ENCODE results near the gene GALNT15. TPM values are rescaled to one million over a fixed set of nuclear protein-coding genes. Genes with fewer than 3 reads are reported as not detected.
A peak's percentile ranks its signal among the peaks of the same experiment; 100 is the strongest.

Gene GALNT15
- total and polyA plus RNA-seq, 2 experiments from 2014 or later, result 0.18 to 0.97 TPM

DNA sequence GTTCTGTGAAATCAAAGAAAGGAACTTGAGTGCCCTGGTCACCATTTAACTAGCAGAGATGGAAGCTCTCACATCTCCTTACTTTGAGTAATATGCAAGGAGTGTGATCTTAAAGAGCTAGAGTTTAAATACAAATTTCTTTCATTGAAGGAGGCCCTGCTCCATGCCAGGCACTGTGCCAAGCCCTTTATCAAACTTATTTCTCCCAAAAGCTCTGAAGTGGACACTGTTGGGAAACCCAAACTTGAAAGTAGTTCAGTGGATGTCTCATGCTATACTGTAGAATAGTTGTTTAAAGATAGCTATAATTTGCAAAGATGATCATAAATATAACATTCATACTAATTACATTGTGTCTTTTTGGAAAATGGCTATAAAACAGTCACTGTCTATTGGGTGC is 17.1 kb downstream of the GALNT15 start:
- Histone ChIP-seq H3K4me1 (ENCODE audit: low read depth) (no peaks in the 10 kb centered on the region), H3K36me3 (no peaks in the 10 kb centered on the region), H3K27me3 (no peaks in the 10 kb centered on the region), H3K27ac (no peak overlapping the region), H3K4me3 (no peak overlapping the region), H3K9me3 (ENCODE audit: low read depth) (no peaks in the 10 kb centered on the region)
- DNase-seq (ENCODE audit: low read depth in 1 of 2, low spot score in 1 of 2), result peak in 1 of 2 donors; percentile 72
- TF ChIP-seq, protein P1, sequence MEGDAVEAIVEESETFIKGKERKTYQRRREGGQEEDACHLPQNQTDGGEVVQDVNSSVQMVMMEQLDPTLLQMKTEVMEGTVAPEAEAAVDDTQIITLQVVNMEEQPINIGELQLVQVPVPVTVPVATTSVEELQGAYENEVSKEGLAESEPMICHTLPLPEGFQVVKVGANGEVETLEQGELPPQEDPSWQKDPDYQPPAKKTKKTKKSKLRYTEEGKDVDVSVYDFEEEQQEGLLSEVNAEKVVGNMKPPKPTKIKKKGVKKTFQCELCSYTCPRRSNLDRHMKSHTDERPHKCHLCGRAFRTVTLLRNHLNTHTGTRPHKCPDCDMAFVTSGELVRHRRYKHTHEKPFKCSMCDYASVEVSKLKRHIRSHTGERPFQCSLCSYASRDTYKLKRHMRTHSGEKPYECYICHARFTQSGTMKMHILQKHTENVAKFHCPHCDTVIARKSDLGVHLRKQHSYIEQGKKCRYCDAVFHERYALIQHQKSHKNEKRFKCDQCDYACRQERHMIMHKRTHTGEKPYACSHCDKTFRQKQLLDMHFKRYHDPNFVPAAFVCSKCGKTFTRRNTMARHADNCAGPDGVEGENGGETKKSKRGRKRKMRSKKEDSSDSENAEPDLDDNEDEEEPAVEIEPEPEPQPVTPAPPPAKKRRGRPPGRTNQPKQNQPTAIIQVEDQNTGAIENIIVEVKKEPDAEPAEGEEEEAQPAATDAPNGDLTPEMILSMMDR (IDR thresholded peaks at IDR 0.05; ENCODE audit: low read depth, low read length), result no peak

DNA sequence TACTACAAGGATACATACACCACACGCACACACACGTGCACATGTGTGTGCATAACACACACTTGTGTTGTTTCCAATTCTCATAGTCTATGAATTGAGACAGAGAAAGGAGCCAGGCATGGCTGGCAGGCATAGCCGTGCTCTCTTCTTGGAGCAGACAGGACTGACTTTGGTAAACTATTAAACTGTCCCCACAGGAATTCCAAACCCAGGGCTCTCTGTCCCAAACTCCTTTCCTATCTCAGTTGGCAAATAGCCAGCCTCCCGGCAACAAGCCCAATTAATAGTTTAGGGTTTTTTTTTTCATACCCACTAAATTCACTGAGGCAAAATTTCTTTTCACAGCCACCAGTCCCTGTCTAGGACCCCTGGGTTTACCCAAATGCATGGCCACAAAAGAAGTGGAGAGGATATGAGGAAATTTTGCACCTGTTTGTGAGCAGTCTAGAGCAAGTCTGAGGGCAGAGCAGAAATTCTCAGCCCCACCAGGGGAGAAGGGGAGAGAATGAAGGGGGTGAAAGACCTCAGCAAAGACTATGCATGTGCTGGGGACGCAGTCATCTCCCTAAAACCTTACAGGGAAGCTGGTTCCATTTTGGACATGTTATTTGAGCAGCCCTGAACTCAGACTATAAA is 17.8 kb downstream of the GALNT15 start:
- no peak for DNase-seq (ENCODE audit: low read depth in 1 of 2, low spot score in 1 of 2)
- no peaks in the 10 kb centered on the region for H3K36me3 ChIP-seq
- no peak overlapping the region for H3K27ac ChIP-seq
- H3K9me3 ChIP-seq (ENCODE audit: low read depth), result no peaks in the 10 kb centered on the region
- TF ChIP-seq, protein P1 (IDR thresholded peaks at IDR 0.05; ENCODE audit: low read depth, low read length), result no peak
- H3K4me1 ChIP-seq (ENCODE audit: low read depth), result no peaks in the 10 kb centered on the region
- H3K4me3 ChIP-seq, result no peak overlapping the region
- no peaks in the 10 kb centered on the region for H3K27me3 ChIP-seq

- H3K9me3 ChIP-seq (ENCODE audit: low read depth), result no peaks in the 10 kb centered on the region
- no peaks in the 10 kb centered on the region for H3K36me3 ChIP-seq
- no peaks in the 10 kb centered on the region for H3K4me1 ChIP-seq (ENCODE audit: low read depth)
- DNase-seq (ENCODE audit: low read depth in 1 of 2, low spot score in 1 of 2), result no peak
- no peak overlapping the region for H3K4me3 ChIP-seq
- TF ChIP-seq, protein P1 (IDR thresholded peaks at IDR 0.05; ENCODE audit: low read depth, low read length), result no peak
- no peaks in the 10 kb centered on the region for H3K27me3 ChIP-seq
- no peak overlapping the region for H3K27ac ChIP-seq
These were observed 23.9 kb downstream of the GALNT15 start for GRCh38 chr3:16198427-16198826.

DNA sequence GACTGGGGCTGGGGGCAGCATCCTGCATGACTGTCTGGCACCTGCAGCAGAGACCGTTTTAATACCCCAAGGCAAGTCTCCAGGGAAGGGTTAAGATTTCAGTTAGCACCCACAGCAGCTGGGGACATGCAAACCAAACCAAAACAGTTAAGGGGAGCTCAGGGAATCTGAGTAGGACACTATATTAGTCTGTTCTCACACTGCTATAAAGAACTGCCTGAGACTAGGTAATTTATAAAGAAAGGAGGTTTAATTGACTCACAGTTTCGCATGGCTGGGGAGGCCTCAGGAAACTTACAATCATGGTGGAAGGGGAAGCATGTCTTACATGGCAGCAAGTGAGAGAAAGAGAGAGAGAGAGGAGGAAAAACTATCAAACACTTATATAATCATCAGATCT is 25.3 kb downstream of the GALNT15 start:
- Histone ChIP-seq H3K4me3 (no peak overlapping the region), H3K4me1 (ENCODE audit: low read depth) (no peaks in the 10 kb centered on the region), H3K27ac (no peak overlapping the region), H3K36me3 (no peaks in the 10 kb centered on the region), H3K9me3 (ENCODE audit: low read depth) (no peaks in the 10 kb centered on the region), H3K27me3 (no peaks in the 10 kb centered on the region)
- no peak for DNase-seq (ENCODE audit: low read depth in 1 of 2, low spot score in 1 of 2)
- TF ChIP-seq, protein P1 (IDR thresholded peaks at IDR 0.05; ENCODE audit: low read depth, low read length), result no peak

DNA sequence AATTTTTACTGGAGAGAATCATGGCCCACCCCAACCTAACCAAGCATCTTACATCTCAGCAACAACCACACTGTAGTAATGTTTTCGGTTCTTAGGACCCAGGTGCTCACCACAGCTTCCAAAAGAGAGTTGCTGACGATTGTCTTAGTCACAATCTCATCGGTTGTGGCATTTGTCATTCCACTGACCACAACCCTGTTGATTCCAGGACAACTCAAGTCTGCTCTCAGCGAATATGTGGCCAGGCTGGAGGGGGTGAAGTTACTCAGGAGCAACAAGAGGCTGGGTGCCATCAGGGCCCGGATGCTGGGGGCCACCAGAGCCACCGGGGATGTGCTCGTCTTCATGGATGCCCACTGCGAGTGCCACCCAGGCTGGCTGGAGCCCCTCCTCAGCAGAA is 25.9 kb downstream of the GALNT15 start:
- TF ChIP-seq, protein P1 (IDR thresholded peaks at IDR 0.05; ENCODE audit: low read depth, low read length), result no peak

More for the DNA sequence above, 25.9 kb downstream of the GALNT15 start:
- Histone ChIP-seq H3K27me3 (no peaks in the 10 kb centered on the region), H3K4me3 (no peak overlapping the region), H3K36me3 (no peaks in the 10 kb centered on the region), H3K9me3 (ENCODE audit: low read depth) (no peaks in the 10 kb centered on the region), H3K4me1 (ENCODE audit: low read depth) (no peaks in the 10 kb centered on the region), H3K27ac (no peak overlapping the region)
- no peak for DNase-seq (ENCODE audit: low read depth in 1 of 2, low spot score in 1 of 2)

Data from cardiac muscle cell (in vitro differentiated cells and primary cell).